Measurements from ENCODE around the gene B4GALT2. TPM values are rescaled to one million over a fixed set of nuclear protein-coding genes. Genes with fewer than 3 reads are reported as not detected.

B4GALT2 gene
- total RNA-seq, 1 experiment from 2014 or later: 76.8 TPM

- Histone ChIP-seq H3K9ac (ENCODE audit: low read length) (no peak overlapping the region), H3K27me3 (ENCODE audit: insufficient read depth, low read length) (no peaks in the 10 kb centered on the region), H3K4me3 (replicated peaks in 1 of 2; ENCODE audit: low read depth in 1 of 2, low read length in 2 of 2) (no peak overlapping the region), H3K9me3 (ENCODE audit: control insufficient read depth in 1 of 2, insufficient read depth in 1 of 2, low read depth in 1 of 2, low read length in 2 of 2) (no peaks in the 10 kb centered on the region), H2AFZ (ENCODE audit: low read depth, low read length, poor library complexity, severe bottlenecking) (no peak overlapping the region), H3K36me3 (ENCODE audit: control insufficient read depth in 1 of 2, insufficient read depth in 2 of 2, low read length in 2 of 2) (no peaks in the 10 kb centered on the region), H3K9me2 (ENCODE audit: insufficient read depth) (no peaks in the 10 kb centered on the region), H3K27ac (ENCODE audit: low read depth, low read length) (no peak overlapping the region), H4K20me1 (ENCODE audit: insufficient read depth) (no peaks in the 10 kb centered on the region), H3K79me2 (ENCODE audit: insufficient read depth, low read length) (no peaks in the 10 kb centered on the region), H3K4me2 (ENCODE audit: low read length) (no peak overlapping the region), H3K4me1 (ENCODE audit: control insufficient read depth in 1 of 2, insufficient read depth in 2 of 2, low read length in 2 of 2) (peaks cover 10 to 39% of the 10 kb centered on the region in 2 experiments)
- TF ChIP-seq RAD21 (IDR thresholded peaks at IDR 0.05; ENCODE audit: low read depth) (no peak), CTCF (IDR thresholded peaks at IDR 0.05 in 2 of 3, conservative IDR thresholded peaks at IDR 0.05 in 1 of 3; ENCODE audit: borderline replicate concordance in 1 of 3, insufficient read depth in 1 of 3, low read depth in 2 of 3, low read length in 2 of 3) (no peak), EGR1 (IDR thresholded peaks at IDR 0.05; ENCODE audit: low read depth) (no peak), ATF3 (IDR thresholded peaks at IDR 0.05) (no peak), EZH2 (IDR thresholded peaks at IDR 0.05) (no peak), ELF1 (IDR thresholded peaks at IDR 0.05; ENCODE audit: borderline replicate concordance, low read depth) (no peak), JUND (IDR thresholded peaks at IDR 0.05) (no peak), POLR2AphosphoS5 (IDR thresholded peaks at IDR 0.05; ENCODE audit: low read depth, low read length) (no peak), SIN3A (IDR thresholded peaks at IDR 0.05; ENCODE audit: low read depth) (no peak), YY1 (IDR thresholded peaks at IDR 0.05; ENCODE audit: extremely low read depth, insufficient replicate concordance, low read depth, low read length) (no peak)
- RAD21 ChIA-PET (ENCODE audit: low non-redundant PET in 1 of 2, low total read pairs in 2 of 2, uncharacterized antibody in 2 of 2, unreplicated experiment in 2 of 2): interaction anchor here in 1 of 2 experiments (0.9 kb wide), 1 partner anchor 54 kb away, joined by 3 read pairs; no protein-coding TSS in a partner anchor
- intact Hi-C loops (cut with micrococcal nuclease): loop anchor here (1.0 to 2.0 kb wide), 2 partner anchors 42 to 53 kb away; no protein-coding TSS in a partner anchor
- CTCF ChIA-PET: interaction anchor here (0.9 to 3.3 kb wide), 3 partner anchors 13 to 54 kb away, joined by 3 to 13 read pairs (median 7); no protein-coding TSS in a partner anchor
- BruUV-seq (replicated peaks): no TSS peak
- no peak for ATAC-seq
- POLR2A ChIA-PET: no interaction called here
- no peak for DNase-seq (ENCODE audit: low read depth, low spot score)
Observed at GRCh38 chr1:43994071-43994470, 15.1 kb downstream of the B4GALT2 start.

Measured in HCT116 (cell line).